Astrocyte (in vitro differentiated cells and primary cell): Measurements from ENCODE around the gene ZNF274. TPM values are rescaled to one million over a fixed set of nuclear protein-coding genes. Genes with fewer than 3 reads are reported as not detected.

Experiments used
- DNase-seq: peaks from one replicate; pipeline ENCODE4 v3.0.0-alpha.2; 2010; ENCODE audit warnings: low read depth
- FAIRE-seq: peaks from 2 replicates; lab custom pipeline; 2011; peaks lifted over from hg19 to GRCh38; lab: Jason Lieb, UNC
- H2AFZ ChIP-seq: 2 replicates; pipeline ENCODE4 v1.6.0; 2012; ENCODE audit warnings: low read depth, low read length, inconsistent platforms
- H3K27ac ChIP-seq: 2 replicates; pipeline ENCODE4 v1.5.1; 2011; ENCODE audit warnings: low read depth, low read length, inconsistent platforms
- H3K27me3 ChIP-seq: 2 replicates; pipeline ENCODE4 v1.6.0; 2011; ENCODE audit warnings: low read length, inconsistent platforms; ENCODE audit not compliant: insufficient read depth
- H3K36me3 ChIP-seq: 2 replicates; pipeline ENCODE4 v1.5.1; 2011; ENCODE audit warnings: low read length, inconsistent platforms; ENCODE audit not compliant: insufficient read depth
- H3K4me1 ChIP-seq: 2 replicates; pipeline ENCODE4 v1.5.1; 2011; ENCODE audit warnings: low read length, inconsistent platforms; ENCODE audit not compliant: insufficient read depth
- H3K4me2 ChIP-seq: 2 replicates; pipeline ENCODE4 v1.6.0; 2012; ENCODE audit warnings: low read length, inconsistent platforms
- H3K4me3 ChIP-seq: 2 replicates; pipeline ENCODE4 v1.5.1; 2011; ENCODE audit warnings: low read depth, mild to moderate bottlenecking, low read length, inconsistent platforms; ENCODE audit not compliant: insufficient read depth
- H3K79me2 ChIP-seq: 2 replicates; pipeline ENCODE4 v1.6.0; 2012; ENCODE audit warnings: mild to moderate bottlenecking, low read length, inconsistent platforms; ENCODE audit not compliant: insufficient read depth
- H3K9ac ChIP-seq: 2 replicates; pipeline ENCODE4 v1.6.0; 2012; ENCODE audit warnings: mild to moderate bottlenecking, low read length, inconsistent platforms
- H3K9me3 ChIP-seq: 2 replicates; pipeline ENCODE4 v1.5.1; 2012; ENCODE audit warnings: low read depth, mild to moderate bottlenecking, low read length, inconsistent platforms; ENCODE audit not compliant: insufficient read depth
- H4K20me1 ChIP-seq: 2 replicates; pipeline ENCODE4 v1.6.0; 2012; ENCODE audit warnings: low read length, inconsistent platforms; ENCODE audit not compliant: insufficient read depth
- H3K27ac Mint-ChIP-seq: one replicate; pipeline ENCODE4 v1.8.0; 2021; ENCODE audit warnings: mild to moderate bottlenecking, mixed read lengths; ENCODE audit not compliant: unreplicated experiment
- H3K27me3 Mint-ChIP-seq: one replicate; pipeline ENCODE4 v1.8.0; 2021; ENCODE audit warnings: low read depth, mixed read lengths; ENCODE audit not compliant: unreplicated experiment
- H3K36me3 Mint-ChIP-seq: one replicate; pipeline ENCODE4 v1.8.0; 2021; ENCODE audit warnings: low read depth, mixed read lengths; ENCODE audit not compliant: unreplicated experiment
- H3K4me1 Mint-ChIP-seq: one replicate; pipeline ENCODE4 v1.8.0; 2021; ENCODE audit warnings: low read depth, mixed read lengths; ENCODE audit not compliant: unreplicated experiment
- H3K4me3 Mint-ChIP-seq: one replicate; pipeline ENCODE4 v1.8.0; 2021; ENCODE audit warnings: mild to moderate bottlenecking, moderate library complexity, mixed read lengths; ENCODE audit not compliant: unreplicated experiment
- H3K9me3 Mint-ChIP-seq: one replicate; pipeline ENCODE4 v1.8.0; 2021; ENCODE audit warnings: mild to moderate bottlenecking, mixed read lengths; ENCODE audit not compliant: unreplicated experiment
- CTCF ChIP-seq: IDR thresholded peaks from 2 replicates; pipeline ENCODE4 v1.5.1; 2011; ENCODE audit warnings: low read depth, mild to moderate bottlenecking, inconsistent platforms, low read length, moderate library complexity; ENCODE audit not compliant: insufficient read depth
- EZH2 ChIP-seq: IDR thresholded peaks from 2 replicates; pipeline ENCODE4 v1.6.1; 2012; ENCODE audit warnings: mild to moderate bottlenecking, low read length, inconsistent platforms; ENCODE audit not compliant: insufficient read depth
- total RNA-seq: library from RNA; stranded (reverse); gene quantifications from 2 replicates; pipeline ENCODE4 v1.2.1, GENCODE V29; 2021

The ZNF274 gene
- total RNA-seq, 1 donor from 2014 or later = 38.5 TPM

DNA sequence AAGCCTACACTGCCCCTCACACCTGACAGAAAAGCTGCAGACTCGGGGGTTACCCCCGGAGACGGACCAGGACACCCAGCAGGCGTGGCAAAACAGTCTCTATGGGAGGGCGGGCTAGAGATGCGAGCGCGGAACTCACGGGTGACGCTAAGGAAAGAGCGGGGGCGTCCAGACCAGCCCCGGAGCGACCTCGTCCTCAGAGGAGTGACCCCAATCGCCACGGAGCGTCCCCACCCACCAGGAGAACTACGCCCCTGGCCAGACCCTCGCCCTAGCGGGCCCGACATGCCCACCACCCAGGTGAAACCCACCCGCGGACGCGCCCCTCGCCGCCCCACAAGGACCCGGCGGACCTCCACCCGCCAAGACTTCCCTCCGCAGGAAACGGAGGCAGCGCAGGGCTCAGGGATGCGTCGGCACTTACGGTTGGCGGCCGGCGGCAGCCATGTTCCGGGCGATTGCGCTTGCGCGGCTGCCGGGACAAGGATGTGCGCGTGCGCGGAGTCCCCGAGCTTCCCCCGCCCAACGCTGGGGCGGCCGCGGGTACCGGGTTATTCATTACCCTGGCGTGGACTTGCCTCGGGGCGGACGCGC lies 32.4 kb upstream of the ZNF274 start, which contains the start of gene ZNF329:
Gene ZNF329 (minus strand): TSS at position 462 of the 594 bp plus-strand sequence. CDS start 21,286 bp downstream, outside the sequence.
- H3K9me3 ChIP-seq = peaks cover 15% of the 10 kb centered on the region
- Mint-ChIP-seq H3K27me3 (no peaks in the 10 kb centered on the region), H3K4me1 (peaks cover 4% of the 10 kb centered on the region), H3K4me3 (peak within 1 kb of the TSS; percentile 96), H3K9me3 (peaks cover 48% of the 10 kb centered on the region), H3K27ac (peak within 1 kb of the TSS; percentile 91), H3K36me3 (peaks cover 18% of the 10 kb centered on the region)
- TF ChIP-seq CTCF (no peak), EZH2 (no peak)
- peaks cover 3% of the 10 kb centered on the region for H3K4me1 ChIP-seq
- peak within 1 kb of the TSS; percentile 74 for H3K27ac ChIP-seq
- H3K36me3 ChIP-seq = no peaks in the 10 kb centered on the region
- H3K4me3 ChIP-seq = peak within 1 kb of the TSS; percentile 91
- H3K9ac ChIP-seq = peak within 1 kb of the TSS; percentile 91
- peak; percentile 62 for DNase-seq
- peaks cover 30% of the 10 kb centered on the region for H3K79me2 ChIP-seq
- H3K4me2 ChIP-seq = peak within 1 kb of the TSS; percentile 92
- no peaks in the 10 kb centered on the region for H4K20me1 ChIP-seq
- FAIRE-seq = no peak
- no peaks in the 10 kb centered on the region for H3K27me3 ChIP-seq
- peak within 1 kb of the TSS; percentile 99 for H2AFZ ChIP-seq

- peak overlapping the region; percentile 18 for H3K27ac Mint-ChIP-seq
- TF ChIP-seq EZH2 = no peak
- TF ChIP-seq CTCF = no peak
- Histone ChIP-seq H3K79me2 (peaks cover 23% of the 10 kb centered on the region), H3K27ac (no peak overlapping the region), H3K9me3 (peaks cover 11% of the 10 kb centered on the region), H3K9ac (no peak overlapping the region), H3K4me1 (peaks cover 3% of the 10 kb centered on the region), H4K20me1 (no peaks in the 10 kb centered on the region), H3K4me3 (no peak overlapping the region), H3K4me2 (no peak overlapping the region), H3K36me3 (no peaks in the 10 kb centered on the region), H3K27me3 (no peaks in the 10 kb centered on the region), H2AFZ (no peak overlapping the region)
- no peak for DNase-seq
- H3K36me3 Mint-ChIP-seq = peaks cover 10% of the 10 kb centered on the region
- H3K4me1 Mint-ChIP-seq = peaks cover 4% of the 10 kb centered on the region
- FAIRE-seq = no peak
- H3K4me3 Mint-ChIP-seq = peak overlapping the region; percentile 60
- H3K9me3 Mint-ChIP-seq = peaks cover 48% of the 10 kb centered on the region
- no peaks in the 10 kb centered on the region for H3K27me3 Mint-ChIP-seq
These were observed 29.5 kb upstream of the ZNF274 start for GRCh38 chr19:58153386-58153785.

GRCh38 chr19:58154287-58154678 lies 28.6 kb upstream of the ZNF274 start:
- TF ChIP-seq CTCF = no peak
- TF ChIP-seq EZH2 = no peak
- Mint-ChIP-seq H3K4me1 (peaks cover 4% of the 10 kb centered on the region), H3K4me3 (peak overlapping the region; percentile 95), H3K27ac (peak overlapping the region; percentile 94), H3K36me3 (peaks cover 10% of the 10 kb centered on the region), H3K27me3 (no peaks in the 10 kb centered on the region), H3K9me3 (peaks cover 41% of the 10 kb centered on the region)
- H3K9ac ChIP-seq = peak overlapping the region; percentile 83
- DNase-seq (peak; percentile 42), FAIRE-seq (no peak)
- H3K4me2 ChIP-seq = peak overlapping the region; percentile 91
- no peaks in the 10 kb centered on the region for H4K20me1 ChIP-seq
- peak overlapping the region; percentile 65 for H3K27ac ChIP-seq
- no peaks in the 10 kb centered on the region for H3K27me3 ChIP-seq
- H3K9me3 ChIP-seq = peaks cover 5% of the 10 kb centered on the region
- H3K79me2 ChIP-seq = peaks cover 14% of the 10 kb centered on the region
- no peaks in the 10 kb centered on the region for H3K36me3 ChIP-seq
- H3K4me1 ChIP-seq = peaks cover 3% of the 10 kb centered on the region
- peak overlapping the region; percentile 89 for H3K4me3 ChIP-seq
- H2AFZ ChIP-seq = peak overlapping the region; percentile 93
